Mucosa of stomach (tissue), 1 donor: Measurements from ENCODE around the gene TRIM38.

Source experiments
- H3K27me3 ChIP-seq: one replicate; pipeline ENCODE4 v1.7.0; 2013; ENCODE audit warnings: mild to moderate bottlenecking, low read length; ENCODE audit not compliant: control insufficient read depth, insufficient read depth
- H3K36me3 ChIP-seq: one replicate; pipeline ENCODE4 v1.7.0; 2013; ENCODE audit warnings: low read length; ENCODE audit not compliant: control insufficient read depth, insufficient read depth
- H3K4me1 ChIP-seq: one replicate; pipeline ENCODE4 v1.7.0; 2013; ENCODE audit warnings: mild to moderate bottlenecking, low read length; ENCODE audit not compliant: control insufficient read depth, insufficient read depth
- H3K4me3 ChIP-seq: one replicate; pipeline ENCODE4 v1.7.0; 2013; ENCODE audit warnings: low read length
- H3K9ac ChIP-seq: one replicate; pipeline ENCODE4 v1.7.0; 2013; ENCODE audit warnings: mild to moderate bottlenecking, low read length, moderate library complexity
- H3K9me3 ChIP-seq: one replicate; pipeline ENCODE4 v1.7.0; 2013; ENCODE audit warnings: mild to moderate bottlenecking, low read length, moderate library complexity; ENCODE audit not compliant: control insufficient read depth
- donor health status: Pancreatic carcinoma.

The TRIM38 gene

DNA sequence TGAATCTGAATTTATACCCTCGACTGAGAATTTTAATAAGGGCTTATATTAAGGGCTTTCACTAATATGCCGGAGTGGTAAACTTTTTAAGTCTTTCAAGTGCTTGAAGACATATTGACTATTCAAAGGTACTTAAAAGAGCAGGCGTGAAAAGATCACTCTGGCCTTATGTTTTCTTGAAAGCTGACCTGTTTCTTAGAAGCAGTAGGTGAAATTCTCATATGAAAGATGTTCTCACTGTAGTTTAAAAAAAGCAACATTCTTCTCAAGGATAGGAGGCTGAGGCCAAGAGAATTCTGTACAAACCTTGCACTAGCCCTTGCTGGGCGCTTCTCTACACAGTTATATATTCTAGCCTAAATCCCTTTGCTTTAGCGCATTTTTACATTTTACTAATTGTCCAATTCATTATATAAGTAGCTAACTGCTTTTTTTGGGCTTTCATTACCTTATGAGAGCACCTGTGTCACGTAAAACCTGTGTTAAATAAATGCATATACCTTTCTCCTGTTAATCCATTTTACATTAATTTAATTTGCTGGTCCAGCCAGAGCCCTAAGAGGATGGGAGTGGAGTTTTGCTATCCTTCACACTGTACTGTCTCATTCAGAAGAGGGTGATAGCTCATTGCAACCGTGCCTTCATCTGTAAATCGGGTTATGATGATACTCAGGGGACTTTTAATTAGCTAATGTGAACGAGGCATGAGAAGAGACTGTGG lies 65.0 kb downstream of the TRIM38 start:
- peaks cover 14% of the 10 kb centered on the region for H3K4me1 ChIP-seq
- H3K9ac ChIP-seq: peak overlapping the region; percentile 61
- no peaks in the 10 kb centered on the region for H3K36me3 ChIP-seq
- no peaks in the 10 kb centered on the region for H3K27me3 ChIP-seq
- peak overlapping the region; percentile 53 for H3K4me3 ChIP-seq
- H3K9me3 ChIP-seq: no peaks in the 10 kb centered on the region

DNA sequence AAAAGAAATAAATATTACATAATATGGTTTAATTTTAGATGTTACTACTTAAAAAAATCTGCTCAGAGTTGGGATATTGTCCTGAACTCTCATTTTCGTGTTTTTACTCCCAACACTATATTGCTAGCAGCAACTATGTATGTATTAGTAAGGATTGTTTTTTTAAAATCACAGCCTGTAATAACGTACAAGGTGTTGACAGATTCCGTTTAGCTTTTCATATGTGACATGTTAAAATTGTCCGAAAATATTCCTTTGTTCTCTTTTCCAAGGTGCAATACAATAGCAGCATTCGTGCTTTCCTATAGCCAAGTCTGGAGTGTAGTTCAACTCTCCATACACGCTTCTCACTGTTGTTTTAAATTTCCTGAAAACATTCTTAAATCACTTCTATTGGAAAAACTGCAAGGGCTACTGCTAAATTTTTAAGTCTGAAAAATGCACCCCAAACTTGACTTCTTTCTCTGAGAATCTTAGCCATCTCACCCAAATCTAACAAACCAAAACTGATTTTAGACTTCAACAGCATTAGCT lies 65.7 kb downstream of the TRIM38 start:
- Histone ChIP-seq H3K4me1 (peaks cover 14% of the 10 kb centered on the region), H3K27me3 (no peaks in the 10 kb centered on the region), H3K9me3 (no peaks in the 10 kb centered on the region), H3K9ac (no peak overlapping the region), H3K4me3 (no peak overlapping the region), H3K36me3 (no peaks in the 10 kb centered on the region)

DNA sequence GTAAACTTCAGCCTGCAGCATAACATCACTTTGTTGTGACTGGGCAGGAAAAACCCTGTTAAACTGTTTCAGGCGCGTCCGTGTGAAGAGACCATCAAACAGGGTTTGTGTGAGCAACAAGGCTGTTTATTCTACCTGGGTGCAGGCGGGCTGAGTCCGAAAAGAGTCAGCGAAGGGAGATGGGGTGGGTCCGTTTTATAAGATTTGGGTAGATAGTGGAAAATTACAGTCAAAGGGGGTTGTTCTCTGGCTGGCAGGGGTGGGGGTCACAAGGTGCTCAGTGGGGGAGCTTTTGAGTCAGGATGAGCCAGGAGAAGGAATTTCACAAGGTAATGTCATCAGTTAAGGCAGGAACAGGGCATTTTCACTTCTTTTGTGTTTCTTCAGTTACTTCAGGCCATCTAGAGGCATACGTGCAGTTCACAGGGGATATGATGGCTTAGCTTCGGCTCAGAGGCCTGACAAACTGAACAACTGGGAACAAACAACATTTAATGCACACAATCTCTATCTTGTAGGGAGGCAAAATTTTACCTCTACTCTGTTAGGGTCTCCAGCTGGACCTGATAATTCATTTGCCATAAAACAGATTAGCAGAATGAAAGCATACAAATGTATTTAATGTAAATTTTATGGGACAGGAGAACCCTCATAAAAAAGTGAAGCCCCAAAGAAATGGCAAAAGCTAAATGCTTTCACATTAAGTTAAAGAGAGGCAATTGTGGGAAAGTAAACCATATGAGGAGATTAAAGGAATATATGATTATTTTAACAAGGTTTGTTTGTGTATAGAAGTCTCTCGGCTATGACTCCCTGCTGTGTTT lies 66.4 kb downstream of the TRIM38 start:
- H3K4me1 ChIP-seq: peaks cover 14% of the 10 kb centered on the region
- H3K9me3 ChIP-seq: no peaks in the 10 kb centered on the region
- H3K36me3 ChIP-seq: no peaks in the 10 kb centered on the region
- no peak overlapping the region for H3K4me3 ChIP-seq
- no peaks in the 10 kb centered on the region for H3K27me3 ChIP-seq
- no peak overlapping the region for H3K9ac ChIP-seq

DNA sequence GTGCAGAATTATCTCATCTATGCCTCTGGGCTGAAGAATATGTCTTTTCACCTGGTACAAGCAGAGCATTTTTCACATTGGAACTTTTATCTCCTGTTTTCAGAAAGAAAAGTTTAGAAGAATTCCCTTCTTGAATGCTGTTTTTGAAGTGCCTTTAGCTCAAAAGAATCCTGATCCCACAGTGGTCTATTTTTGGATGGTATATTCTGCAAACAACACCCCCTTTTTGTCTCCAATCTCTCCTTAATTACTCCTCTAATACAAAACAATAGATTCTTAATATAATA lies 66.9 kb downstream of the TRIM38 start:
- Histone ChIP-seq H3K9ac (no peak overlapping the region), H3K4me1 (peaks cover 14% of the 10 kb centered on the region), H3K4me3 (no peak overlapping the region), H3K27me3 (no peaks in the 10 kb centered on the region), H3K9me3 (no peaks in the 10 kb centered on the region), H3K36me3 (no peaks in the 10 kb centered on the region)

DNA sequence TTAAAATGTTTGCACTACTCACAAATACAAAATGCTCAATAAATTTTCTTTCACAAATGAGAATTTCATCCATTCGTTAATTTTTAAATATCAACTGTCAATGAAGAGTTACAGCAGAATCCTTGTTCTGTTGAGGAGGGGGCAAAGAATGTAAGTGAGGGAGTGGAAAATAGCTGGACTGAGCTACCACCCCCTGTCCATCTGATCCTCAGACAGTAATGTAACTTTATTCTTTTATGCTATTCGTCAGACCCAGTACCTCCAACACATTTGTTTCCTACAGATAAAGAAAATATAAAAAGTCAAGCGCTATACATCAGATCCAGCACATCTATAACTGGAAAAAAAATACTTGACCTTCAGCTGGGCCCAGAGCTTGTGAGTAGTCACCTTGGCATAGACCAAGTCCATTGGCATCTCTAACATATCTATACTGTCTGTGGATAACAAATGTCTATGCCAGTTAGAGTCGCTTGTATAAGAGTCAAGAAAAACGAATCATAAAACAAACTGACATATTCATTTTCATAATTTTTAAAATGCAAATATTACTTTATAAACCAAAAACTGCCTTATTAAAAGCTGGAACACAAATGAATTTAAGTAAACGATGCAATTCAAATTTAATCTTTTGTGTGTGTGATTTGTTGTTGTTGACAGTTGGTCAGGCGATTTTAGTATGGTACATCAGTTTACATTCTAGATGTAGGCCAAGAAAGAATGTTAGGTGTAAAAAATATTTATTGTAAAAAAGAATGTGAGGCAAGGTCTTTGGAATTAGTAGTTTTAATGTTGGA lies 67.5 kb downstream of the TRIM38 start:
- H3K4me1 ChIP-seq: peaks cover 10% of the 10 kb centered on the region
- H3K27me3 ChIP-seq: no peaks in the 10 kb centered on the region
- no peak overlapping the region for H3K4me3 ChIP-seq
- H3K9ac ChIP-seq: no peak overlapping the region
- no peaks in the 10 kb centered on the region for H3K9me3 ChIP-seq
- H3K36me3 ChIP-seq: no peaks in the 10 kb centered on the region

DNA sequence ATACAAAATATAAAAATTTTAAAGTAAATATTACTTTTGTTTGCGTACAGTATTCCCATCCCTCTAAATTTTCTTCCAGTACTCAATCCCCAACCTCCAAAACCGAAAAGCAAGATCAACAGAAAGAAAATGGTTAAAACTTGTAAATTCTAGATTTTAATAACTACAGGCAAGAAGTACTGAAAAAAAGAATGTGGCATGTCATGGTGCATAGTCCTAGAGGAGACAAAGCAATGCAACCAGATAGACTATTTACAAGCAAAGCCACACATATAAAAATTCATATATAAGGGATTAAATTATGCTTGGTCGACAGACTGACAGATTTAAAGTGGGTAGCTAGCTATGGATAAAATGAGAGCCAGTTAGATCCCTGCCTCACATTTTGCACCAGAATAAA lies 68.1 kb downstream of the TRIM38 start:
- Histone ChIP-seq H3K36me3 (no peaks in the 10 kb centered on the region), H3K4me3 (no peak overlapping the region), H3K9ac (no peak overlapping the region), H3K4me1 (peaks cover 4% of the 10 kb centered on the region), H3K27me3 (no peaks in the 10 kb centered on the region), H3K9me3 (no peaks in the 10 kb centered on the region)

DNA sequence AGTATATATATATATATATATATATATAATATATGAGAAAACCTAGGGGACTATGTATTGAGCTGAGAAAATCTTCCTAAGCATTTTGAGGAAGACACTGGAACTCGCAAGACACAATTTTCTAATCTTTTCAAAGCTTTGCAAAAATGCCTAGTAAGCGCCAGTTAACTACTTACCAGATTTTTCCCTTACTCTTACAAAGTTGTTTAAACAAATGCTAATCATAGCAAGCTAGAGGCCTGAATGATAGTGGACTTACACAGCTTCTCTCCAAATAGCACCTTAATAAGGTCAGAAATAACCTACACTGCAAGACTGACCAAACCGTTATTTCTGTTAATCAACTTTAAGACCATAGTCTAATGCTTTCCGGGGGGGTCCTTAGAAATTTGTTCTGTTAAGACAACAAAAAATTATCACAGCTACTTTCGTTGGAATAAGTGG lies 68.6 kb downstream of the TRIM38 start:
- no peaks in the 10 kb centered on the region for H3K36me3 ChIP-seq
- H3K27me3 ChIP-seq: no peaks in the 10 kb centered on the region
- H3K4me1 ChIP-seq: no peaks in the 10 kb centered on the region
- no peaks in the 10 kb centered on the region for H3K9me3 ChIP-seq
- H3K9ac ChIP-seq: peak overlapping the region; percentile 51
- H3K4me3 ChIP-seq: no peak overlapping the region

DNA sequence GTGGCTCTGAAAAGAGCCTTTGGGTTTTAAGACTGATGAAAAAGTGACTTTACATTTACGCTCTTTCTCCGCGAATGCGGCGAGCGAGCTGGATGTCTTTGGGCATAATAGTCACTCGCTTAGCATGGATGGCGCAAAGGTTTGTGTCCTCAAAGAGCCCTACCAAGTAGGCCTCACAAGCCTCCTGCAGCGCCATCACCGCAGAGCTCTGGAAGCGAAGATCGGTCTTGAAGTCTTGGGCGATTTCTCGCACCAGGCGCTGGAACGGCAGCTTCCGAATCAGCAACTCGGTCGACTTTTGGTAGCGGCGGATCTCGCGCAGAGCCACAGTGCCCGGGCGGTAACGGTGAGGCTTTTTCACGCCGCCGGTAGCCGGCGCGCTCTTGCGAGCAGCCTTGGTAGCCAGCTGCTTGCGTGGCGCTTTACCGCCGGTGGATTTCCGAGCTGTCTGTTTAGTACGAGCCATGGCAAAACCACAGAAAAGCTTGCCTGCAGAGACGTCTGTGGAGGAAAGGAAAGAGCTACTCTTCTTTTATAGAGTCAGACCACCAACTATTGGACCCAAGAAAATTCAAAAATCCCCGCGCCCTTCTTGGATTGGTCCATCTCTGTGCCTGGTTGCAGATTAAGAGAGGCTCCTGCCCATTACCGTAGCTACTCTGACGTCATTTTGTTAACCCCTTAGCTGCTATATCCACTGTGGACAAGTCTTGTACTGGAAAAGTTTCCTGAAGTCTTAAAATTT lies 69.2 kb downstream of the TRIM38 start:
- no peaks in the 10 kb centered on the region for H3K4me1 ChIP-seq
- H3K9ac ChIP-seq: peak overlapping the region; percentile 51
- H3K4me3 ChIP-seq: peak overlapping the region; percentile 48
- H3K9me3 ChIP-seq: no peaks in the 10 kb centered on the region
- no peaks in the 10 kb centered on the region for H3K27me3 ChIP-seq
- no peaks in the 10 kb centered on the region for H3K36me3 ChIP-seq

DNA sequence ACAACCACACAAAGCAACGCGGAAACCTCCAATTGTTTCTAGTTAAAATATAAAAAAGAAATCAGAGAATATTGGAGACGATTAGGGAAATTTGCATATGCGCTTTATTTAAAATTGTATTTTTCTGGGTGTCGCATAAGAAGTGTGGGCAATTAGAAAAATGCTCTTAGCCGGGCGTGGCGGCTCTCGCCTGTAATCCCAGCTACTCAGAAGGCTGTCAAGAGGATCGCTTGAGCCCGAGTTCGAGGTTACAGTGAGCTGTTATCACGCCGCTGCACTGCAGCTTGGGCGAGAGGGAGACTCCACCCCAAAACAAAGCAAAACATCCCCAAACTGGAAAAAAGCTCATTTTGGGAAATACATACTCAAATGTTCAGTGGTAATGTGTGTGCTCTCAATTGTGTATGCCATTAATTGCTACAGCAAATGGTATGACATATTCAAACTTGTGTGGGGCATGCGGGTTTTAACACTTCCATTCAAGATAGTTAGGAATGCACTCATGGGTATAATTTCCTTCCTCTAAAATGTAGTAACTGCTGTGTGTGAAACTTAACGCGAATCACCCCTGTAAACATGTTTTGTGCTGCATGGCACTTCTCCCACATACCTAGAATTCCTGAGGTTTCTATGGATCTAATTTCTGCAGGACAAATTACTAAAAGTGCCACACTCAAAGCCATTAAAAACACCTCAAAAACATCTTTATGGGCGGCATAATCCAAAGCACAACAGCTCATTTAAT lies 69.9 kb downstream of the TRIM38 start:
- Histone ChIP-seq H3K9me3 (no peaks in the 10 kb centered on the region), H3K4me3 (peak overlapping the region; percentile 48), H3K4me1 (no peaks in the 10 kb centered on the region), H3K36me3 (no peaks in the 10 kb centered on the region), H3K9ac (peak overlapping the region; percentile 61), H3K27me3 (no peaks in the 10 kb centered on the region)

DNA sequence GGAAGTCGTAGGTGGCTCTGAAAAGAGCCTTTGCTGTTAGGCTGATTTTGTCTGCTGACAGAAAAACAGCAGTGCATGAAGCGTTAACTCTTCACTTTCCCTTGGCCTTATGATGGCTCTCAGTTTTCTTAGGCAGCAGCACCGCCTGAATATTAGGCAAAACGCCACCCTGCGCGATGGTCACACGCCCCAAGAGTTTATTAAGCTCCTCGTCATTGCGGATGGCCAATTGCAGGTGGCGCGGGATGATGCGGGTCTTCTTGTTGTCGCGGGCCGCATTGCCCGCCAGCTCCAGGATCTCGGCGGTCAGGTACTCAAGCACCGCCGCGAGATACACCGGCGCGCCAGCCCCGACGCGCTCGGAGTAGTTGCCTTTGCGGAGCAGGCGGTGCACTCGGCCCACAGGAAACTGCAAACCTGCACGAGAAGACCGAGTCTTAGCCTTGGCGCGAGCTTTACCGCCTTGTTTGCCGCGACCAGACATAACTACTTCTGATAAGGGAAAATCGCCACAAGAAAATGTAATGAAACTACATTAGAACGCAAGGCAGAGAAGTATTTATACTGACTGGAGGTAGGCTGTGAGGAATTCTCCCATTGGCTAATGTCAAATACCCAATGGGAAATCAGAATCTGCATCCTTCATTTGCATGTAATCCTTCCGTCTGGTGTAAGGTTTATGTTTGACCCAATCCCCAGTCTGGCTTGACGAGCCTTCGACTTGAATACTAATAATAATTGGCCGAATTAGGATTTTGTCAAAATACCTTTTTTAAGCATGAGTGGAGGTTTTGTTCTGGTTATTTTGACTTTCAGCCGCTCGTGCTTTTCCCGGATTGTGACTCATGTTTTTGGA lies 70.7 kb downstream of the TRIM38 start:
- H3K27me3 ChIP-seq: no peaks in the 10 kb centered on the region
- H3K9me3 ChIP-seq: no peaks in the 10 kb centered on the region
- H3K4me3 ChIP-seq: peak overlapping the region; percentile 48
- peak overlapping the region; percentile 61 for H3K9ac ChIP-seq
- H3K4me1 ChIP-seq: no peaks in the 10 kb centered on the region
- H3K36me3 ChIP-seq: no peaks in the 10 kb centered on the region
